Endometrial microvascular endothelial cells (primary cell): ENCODE data around the gene HPCAL4. TPM values are rescaled to one million over a fixed set of nuclear protein-coding genes. Genes with fewer than 3 reads are reported as not detected.

ENCODE experiments used
- in situ Hi-C: cut with HindIII; loops from 2 replicates; pipeline ENCODE4 v1.10.0; 2017; ENCODE audit warnings: low sequenced_read_pairs, low pct_unique_long_range_greater_than_20kb; ENCODE audit errors: inconsistent ontology term
- total RNA-seq: library from RNA; depleted of rRNA; stranded (reverse); fragments of >200 nt; gene quantifications from one replicate; pipeline ENCODE4 v1.2.3, GENCODE V29; 2015; ENCODE audit errors: inconsistent ontology term

The HPCAL4 gene
- total RNA-seq, 1 donor from 2014 or later = not detected

GRCh38 chr1:39711104-39711965 is 20.1 kb upstream of the HPCAL4 start:
- in situ Hi-C loops = no loop called here

DNA sequence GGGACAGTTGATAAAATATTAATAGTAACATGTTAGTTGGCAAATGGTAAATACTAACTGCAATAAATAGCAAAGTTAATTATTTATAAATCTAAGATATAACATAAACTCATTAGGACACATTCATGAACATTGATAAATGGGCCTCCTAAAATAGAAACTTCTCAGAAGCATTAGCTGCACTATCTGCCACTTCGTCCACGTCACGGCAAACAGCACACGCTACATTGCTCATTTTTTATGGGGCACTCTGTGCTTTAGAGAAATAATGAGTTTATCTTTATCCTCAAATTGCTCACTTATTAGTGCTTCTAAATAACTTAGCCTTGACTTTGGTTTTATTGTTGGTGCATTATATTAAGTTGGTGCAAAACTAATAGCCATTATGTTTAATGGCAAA is 16.3 kb upstream of the HPCAL4 start:
- in situ Hi-C loops = no loop called here

DNA sequence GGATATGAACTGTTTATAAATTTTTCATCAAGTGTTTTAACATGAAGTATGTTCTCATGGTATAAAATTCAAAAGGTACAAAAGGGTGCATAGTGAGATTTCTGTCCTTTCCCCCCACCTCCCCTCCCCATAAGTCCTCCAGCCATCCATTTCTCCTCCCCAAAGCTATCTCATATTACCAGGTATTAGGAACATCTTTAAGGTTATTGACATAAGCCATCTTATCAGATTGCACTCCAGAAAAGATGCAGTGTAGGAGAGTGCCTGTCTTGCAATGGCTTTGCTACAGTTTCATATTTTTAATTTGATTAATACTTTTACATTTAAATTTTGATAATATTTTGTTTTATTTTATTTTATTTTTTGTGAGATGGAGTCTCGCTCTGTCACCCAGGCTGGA is 13.5 kb upstream of the HPCAL4 start:
- in situ Hi-C loops = no loop called here

GRCh38 chr1:39701049-39701439 is 9.8 kb upstream of the HPCAL4 start:
- in situ Hi-C loops = no loop called here

GRCh38 chr1:39700348-39700747 is 9.1 kb upstream of the HPCAL4 start:
- in situ Hi-C loops = no loop called here

- in situ Hi-C loops = no loop called here
Measured at GRCh38 chr1:39699419-39699818, 8.2 kb upstream of the HPCAL4 start.

DNA sequence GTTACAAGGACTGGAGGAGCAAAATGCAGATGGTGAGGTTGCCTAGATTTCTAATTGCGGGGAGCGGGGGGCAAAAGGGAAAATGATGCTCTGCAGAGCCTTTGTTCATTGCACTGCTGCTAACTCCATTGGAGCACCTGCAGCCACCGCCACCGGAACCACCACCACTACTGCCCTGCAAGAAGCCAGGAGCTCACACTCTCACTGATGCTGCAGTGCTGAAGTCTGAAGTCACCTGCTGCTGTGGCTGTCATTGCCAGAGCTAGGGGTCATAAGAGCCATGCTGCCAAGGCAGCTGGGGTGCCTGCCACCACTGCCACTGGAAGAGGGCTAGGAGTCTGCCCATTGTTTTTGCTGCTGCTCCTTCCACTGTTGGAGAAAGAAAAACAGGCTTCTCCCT is 7.3 kb upstream of the HPCAL4 start:
- in situ Hi-C loops = no loop called here

DNA sequence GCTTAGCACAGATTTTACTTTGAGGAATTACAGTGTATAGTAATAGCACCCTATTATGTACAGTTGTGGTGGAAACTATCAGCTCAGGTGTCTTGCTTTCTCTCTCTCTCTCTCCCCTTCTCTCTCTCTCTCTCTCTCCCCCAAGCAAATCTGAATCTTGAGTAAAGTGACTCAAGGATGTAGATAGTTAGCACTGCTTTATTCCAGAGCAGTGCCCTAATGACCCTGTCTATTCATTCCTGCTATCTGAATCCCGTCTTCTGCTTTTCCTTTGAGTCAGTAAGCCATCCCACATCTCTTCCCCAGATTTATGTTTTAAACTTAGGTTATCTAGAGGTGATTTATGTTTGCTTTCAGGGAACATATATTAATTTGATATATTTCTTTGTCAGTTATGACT is 5.2 kb upstream of the HPCAL4 start:
- in situ Hi-C loops = no loop called here

DNA sequence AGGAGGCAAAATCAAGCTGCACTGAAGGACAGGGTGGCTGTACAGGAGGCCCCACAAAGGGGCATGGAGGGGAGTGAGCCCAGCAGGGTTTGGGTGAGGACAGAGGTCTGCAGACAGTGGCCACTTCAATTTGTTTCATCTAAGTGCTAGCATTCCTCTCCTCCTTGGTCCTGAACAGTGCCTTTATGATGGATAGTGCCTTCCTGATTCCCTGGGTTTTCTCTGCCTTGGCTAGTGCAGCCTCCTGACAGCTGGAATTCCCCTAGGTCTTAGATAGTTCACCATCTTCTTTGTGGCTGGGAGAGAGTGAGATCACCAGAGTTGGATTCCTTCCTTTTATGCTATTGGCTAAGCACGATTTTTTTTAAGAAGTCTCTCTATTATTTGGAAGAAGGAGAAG is 3.8 kb upstream of the HPCAL4 start:
- in situ Hi-C loops = no loop called here

DNA sequence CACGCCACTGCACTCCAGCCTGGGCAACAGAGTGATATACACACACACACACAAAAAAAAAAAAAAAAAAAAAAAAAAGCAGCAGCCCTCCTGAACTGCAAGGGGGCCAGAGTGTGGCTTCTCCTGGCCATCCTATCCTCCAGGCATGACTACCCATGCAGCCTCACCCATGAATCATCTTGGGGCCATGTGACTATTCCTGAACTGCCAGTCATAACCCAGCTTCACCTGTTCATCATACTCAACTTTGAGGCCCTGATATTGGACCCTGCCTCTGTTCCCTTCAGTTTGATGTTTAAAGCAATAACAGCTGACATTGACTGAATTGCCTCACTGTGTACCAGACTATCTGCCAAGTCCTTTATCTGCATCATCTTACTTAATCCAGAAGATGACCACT is 2.8 kb upstream of the HPCAL4 start:
- in situ Hi-C loops = no loop called here

DNA sequence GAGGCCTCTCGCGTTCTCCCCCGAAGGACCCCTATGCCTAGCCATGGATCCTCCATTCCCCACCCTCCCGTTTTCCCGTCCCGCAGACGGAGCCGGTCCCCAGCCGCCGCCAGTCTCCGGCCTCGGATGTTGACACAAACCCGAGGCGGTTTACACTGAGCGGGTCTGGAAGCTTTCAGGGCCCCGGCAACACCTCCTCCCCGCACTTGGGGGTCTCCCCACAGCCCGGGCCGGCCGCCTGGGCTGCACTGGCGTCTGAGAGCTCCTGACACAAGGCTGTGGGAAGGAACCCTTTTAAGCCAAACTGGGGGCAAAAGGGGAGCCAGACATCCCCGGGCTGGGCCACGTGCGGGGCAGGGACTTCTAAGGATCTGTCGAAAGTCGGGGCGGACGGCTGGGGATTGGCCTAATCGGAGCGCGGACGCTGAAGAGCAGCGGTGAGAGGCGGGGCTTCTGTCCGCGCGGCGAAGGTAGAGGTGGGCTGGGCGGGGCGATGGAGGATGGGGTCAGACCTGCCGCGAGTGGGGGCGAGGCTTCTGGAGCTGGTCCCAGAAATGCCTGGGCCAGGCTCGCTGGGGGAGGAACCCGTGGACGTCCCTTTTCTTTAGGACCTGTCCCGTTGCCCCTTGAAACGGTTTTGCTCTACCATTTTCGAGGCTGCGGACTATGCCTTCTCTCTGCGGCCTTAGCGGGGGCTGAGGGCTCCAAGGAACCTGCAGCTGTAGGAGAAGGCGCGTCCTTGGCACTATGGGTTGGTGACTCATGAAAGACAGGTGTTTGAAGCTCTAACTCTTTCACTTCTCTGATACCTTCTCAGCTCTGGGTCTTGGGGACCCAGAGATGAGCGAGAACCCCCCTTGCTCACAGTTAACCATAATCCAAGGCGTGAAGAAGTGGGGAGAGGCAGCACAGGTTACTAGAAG is 1.2 kb upstream of the HPCAL4 start:
- in situ Hi-C loops = no loop called here

DNA sequence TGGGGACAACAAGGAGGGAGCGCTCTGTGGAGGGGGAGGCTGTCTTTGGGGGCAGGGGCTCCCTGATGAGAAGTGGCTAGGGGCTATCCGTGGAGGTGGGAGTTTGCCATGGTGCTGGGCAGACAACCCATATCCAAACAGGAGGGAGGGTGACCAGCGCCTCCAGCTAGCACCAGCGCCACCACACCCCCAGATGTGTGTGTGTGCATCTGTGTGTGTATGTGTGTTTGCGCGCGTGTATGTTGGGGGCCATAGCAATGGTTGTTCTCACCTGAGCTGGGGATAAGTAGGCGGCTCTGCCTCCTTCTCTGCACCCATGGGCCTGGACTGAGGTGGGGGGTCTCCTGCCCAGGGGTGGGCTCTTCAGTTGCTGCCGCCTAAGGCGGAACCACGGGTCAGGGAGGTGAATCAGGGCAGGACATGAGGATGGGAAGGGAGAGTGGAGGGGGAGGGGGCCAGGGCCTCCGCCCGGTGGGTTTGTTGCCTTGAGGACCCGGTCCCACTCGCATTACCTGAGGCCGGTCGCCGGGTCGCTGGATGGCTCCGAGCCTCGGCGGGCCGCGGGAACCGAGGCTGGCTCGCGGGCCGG is 345 bp downstream of the HPCAL4 start:
- in situ Hi-C loops = no loop called here

DNA sequence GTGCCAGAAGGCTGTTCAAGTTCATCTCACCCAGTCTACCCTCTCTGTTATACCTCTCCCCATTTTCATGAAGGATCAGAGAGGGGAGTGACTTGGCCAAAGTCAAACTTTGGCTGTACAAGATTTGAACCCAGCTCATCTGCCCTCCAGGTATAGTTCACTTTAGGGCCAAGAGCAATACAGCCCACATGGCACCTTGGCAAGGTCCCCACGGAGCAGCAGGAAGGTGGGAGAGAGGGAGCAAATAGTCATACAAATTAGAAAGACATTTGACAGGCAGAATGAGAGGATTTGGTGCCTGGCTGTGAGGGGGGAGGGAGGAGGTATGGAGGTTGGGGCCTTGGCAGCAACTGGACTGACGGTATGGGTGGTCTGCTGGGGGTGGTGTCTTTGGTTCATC is 1.0 kb downstream of the HPCAL4 start:
- in situ Hi-C loops = no loop called here

- in situ Hi-C loops = no loop called here
Measured at GRCh38 chr1:39689635-39690034, 1.6 kb downstream of the HPCAL4 start.

- in situ Hi-C loops = no loop called here
Measured at GRCh38 chr1:39689214-39689613, 2.0 kb downstream of the HPCAL4 start.

GRCh38 chr1:39688706-39689105 is 2.5 kb downstream of the HPCAL4 start:
- in situ Hi-C loops = no loop called here

DNA sequence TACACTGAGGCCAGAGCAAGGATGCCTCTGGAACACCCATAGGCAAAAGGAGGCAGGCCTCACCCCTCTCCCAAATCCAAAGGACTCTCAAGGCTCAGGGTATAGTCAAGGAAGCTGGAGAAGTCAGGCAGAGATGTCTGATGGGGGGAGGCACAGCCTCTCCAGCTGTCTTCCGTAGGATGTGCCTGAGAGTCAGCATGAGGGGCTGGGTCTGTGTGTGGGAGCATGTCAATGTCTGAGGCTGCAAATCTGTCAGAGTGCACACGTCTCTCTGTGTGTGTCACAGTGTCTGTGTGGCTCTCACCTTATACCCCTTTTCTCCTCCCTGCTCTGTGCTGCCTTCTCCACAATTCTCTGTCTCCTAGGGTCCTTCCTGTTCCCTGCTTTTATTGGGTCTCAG is 4.0 kb downstream of the HPCAL4 start:
- in situ Hi-C loops = no loop called here

DNA sequence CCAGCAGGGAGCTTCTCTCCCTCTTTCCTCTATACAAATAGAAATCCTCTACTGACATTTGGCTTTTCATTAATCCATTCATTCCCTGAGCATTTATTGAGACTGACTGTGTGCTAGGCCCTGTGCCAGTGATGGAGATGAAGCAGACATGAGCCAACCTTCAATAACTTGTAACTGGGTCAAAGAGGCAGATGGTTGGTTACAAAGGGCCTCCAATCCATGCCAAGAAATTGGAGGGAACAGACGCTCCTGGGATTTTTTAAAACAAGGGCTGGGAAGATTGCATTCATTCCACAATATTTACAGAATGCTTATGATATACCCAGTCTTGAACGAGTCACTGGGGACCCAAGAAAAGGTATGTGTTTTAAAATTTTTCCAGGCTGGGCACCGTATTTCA is 6.2 kb downstream of the HPCAL4 start:
- in situ Hi-C loops = no loop called here

GRCh38 chr1:39684313-39684664 is 6.9 kb downstream of the HPCAL4 start:
- in situ Hi-C loops = no loop called here
